ENCODE results near the gene MR1.
"Not testable (repeated sequence)": the region's sequence is repeated elsewhere in the genome, so short reads cannot be mapped to it uniquely, and the experiment has no call there.

MR1 gene

DNA sequence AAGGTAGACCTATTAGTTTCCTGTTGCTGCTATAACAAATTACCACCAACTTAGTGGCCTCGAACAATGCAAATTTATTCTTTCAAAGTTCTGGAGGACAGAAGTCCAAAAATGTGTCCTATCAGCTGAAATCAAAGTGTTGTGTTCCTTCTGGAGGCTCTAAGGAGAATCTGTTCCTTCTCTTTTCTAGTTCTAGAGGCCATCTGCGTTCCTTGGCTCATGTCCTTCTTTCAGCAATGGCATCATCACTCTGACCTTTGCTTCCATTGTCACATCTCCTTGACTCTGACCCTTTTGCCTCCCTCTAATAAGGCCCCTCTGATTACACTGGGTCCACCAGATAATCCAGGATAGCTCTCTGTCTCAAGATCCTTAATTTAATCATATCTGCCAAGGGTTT is 1.2 kb upstream of the MR1 start:
- FAIRE-seq, result no peak

DNA sequence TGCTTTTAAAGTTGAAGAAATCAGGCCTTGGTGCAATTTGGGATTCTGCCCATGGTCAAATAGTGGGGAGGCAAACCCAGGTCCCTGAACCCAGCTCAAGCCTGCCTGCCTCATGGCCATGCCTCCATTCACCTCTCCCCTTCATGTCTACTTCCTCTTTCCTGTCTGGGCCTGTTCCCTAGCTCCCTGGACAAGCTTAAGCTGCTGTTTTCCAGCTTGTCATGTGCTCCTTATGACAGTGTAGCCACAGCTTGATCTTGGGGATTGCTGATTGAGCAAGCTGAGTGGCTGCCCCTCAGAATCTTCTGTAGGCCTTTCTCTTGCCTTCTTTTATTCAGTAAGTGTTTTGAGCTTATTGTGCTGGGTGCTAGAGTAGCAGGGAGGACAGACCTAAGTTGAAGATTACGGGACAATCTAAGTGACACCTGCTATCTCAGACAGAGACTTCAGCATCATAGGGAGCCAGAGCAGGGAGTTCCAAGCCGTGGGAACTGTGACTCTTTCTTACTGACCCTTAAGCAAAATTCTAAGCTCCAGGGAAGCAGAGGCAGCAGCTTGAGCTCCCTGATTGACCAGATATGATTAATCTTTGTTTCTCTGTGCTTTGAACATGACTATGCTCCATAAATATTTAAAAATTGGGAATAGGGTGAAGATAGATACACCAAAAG is 520 bp upstream of the MR1 start:
- no peak for FAIRE-seq

DNA sequence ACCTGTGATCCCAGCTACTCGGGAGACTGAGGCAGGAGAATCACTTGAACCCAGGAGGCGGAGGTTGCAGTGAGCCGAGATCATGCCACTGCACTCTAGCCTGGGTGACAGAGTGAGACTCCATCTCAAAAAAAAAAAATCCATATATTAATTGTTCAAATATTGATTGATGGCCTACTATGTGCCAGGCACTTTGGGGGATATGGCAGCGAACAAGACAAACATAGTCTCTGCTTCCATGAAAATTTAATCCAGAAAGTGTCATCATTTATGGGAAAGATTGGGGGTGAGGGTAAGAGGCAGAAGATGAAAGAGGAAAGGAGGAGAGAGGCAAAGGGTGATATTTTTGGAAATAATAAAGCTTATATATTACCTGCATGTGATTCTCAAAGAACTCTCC is 1.4 kb downstream of the MR1 start:
- not testable (repeated sequence) for FAIRE-seq

DNA sequence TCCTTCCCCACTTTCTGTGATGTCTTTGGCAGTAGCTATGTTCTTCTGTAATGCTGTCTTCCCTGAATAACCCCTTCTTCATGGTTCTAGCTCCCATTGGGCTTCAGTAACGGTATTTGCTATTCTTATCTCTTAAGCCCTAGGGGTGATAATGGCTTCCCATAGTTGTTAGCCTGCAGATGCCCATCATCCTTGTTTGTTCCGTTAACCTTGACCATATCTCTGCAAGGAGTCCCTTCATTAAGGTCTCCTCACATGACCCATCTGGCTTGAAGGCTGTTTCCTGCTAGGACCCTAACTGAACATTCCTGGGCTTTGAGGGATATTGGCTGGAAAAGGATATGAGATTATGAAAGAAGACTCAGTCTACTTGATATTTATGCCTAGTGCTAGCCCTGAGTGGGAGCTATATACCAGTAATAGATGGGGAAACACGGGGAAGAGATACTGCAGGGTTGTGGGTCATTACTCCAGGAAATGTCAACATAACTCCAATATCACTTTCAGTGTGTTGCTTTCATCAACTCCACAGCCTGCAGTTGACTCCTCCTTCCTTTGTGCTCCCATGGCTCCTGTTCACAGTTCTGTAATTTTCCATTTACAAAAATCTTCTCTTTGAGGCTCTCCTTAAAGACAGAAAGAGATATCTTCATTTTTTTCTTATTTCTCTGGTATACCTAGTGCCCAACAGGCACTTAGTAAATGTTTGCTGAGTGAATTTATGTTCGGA is 2.5 kb downstream of the MR1 start:
- FAIRE-seq, result no peak

- FAIRE-seq, result no peak
Observed at GRCh38 chr1:181037386-181037785, 3.6 kb downstream of the MR1 start.

- FAIRE-seq, result no peak
Observed at GRCh38 chr1:181038399-181038873, 4.7 kb downstream of the MR1 start.

GRCh38 chr1:181040284-181040865 is 6.6 kb downstream of the MR1 start:
- no peak for FAIRE-seq

DNA sequence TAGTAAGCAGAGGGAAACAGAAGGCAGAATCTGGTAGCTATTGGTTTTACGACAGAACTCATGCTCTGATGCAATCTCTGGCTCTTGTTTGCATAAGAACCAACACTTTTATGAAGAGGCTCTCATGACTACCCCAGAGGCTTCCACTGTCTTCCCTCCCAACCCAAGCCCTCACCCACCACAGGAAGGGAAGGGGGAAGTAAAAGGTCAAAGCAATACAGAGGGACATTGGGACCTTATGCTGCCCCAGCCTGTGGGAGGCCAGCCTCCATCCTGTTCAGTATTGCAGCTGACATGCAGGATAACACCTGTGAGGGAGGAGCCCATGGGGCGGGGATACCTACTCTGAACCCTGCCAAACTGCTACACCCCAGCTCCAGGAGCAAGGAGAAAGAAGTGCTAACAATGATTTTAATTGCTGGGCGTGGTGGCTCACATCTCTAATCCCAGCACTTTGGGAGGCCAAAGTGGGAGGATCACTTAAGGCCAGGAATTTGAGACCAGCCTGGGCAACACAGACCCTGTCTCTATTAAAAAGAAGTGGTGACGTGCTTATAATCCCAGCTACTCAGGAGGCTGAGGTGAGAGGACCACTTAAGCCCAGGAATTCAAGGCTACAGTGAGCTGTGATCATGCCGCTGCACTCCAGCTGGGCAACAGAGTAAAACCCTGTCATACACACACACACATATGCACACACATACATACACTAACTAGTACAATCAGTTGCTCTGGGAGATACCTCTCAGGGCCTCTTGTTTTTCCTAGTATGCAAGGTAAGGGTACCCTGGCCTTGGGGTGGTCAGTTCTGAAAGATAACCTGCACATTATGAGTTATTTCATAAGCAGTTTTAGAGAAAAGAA is 9.5 kb downstream of the MR1 start:
- no peak for FAIRE-seq

DNA sequence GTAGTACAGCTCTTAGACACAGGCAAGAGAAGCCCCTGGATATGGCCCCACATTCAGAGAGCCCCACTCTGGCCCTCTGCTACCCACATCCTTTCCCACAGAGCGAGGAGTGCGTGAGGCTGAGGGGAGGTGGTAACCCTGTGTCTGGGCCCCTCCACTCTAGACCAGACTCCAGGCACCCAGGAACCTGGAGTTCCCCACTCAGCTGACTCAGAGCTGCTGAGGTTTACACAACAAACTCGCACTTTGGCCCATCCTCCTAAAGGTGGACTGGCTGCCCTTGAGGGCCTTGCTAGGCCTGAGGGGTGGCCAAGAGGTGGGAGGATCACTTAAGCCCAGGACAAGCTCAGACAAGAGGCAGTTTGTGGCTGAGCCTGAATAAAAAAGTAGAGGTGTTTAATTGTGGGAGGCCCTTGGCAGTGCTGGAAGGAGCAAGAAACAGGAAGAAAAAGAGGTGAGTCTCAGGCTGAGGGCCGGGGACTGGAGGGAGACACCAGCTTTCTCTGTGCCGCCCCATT is 10.7 kb downstream of the MR1 start:
- no peak for FAIRE-seq

DNA sequence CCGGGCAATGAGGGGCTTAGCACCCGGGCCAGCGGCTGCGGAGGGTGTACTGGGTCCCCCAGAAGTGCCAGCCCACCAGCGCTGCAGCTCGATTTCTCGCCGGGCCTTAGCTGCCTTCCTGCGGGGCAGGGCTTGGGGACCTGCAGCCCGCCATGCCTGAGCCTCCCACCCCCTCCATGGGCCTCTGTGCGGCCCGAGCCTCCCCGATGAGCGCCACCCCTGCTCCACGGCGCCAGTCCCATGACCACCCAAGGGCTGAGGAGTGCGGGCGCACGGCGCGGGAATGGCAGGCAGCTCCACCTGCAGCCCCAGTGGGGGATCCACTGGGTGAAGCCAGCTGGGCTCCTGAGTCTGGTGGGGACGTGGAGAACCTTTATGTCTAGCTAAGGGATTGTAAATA is 12.2 kb downstream of the MR1 start:
- not testable (repeated sequence) for FAIRE-seq

DNA sequence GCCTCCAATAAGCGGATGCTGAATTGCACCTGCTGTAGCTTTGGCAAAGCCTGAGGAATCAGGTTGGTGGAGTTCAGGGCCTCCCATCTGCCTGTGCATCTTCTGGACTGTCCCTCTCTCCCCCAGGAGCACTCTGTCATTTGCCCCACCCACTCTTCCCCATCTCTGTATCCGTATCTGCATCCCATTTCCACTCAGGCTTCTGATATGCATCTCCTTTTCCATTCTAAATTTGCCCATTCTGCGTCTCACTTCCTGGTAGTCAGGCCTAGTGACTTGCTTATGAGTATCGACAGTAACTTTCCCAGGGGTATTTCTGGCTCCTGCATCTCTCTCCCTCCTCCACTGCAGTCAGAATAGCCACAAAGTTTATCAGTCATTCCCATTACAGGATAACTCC is 15.6 kb downstream of the MR1 start:
- FAIRE-seq, result no peak

DNA sequence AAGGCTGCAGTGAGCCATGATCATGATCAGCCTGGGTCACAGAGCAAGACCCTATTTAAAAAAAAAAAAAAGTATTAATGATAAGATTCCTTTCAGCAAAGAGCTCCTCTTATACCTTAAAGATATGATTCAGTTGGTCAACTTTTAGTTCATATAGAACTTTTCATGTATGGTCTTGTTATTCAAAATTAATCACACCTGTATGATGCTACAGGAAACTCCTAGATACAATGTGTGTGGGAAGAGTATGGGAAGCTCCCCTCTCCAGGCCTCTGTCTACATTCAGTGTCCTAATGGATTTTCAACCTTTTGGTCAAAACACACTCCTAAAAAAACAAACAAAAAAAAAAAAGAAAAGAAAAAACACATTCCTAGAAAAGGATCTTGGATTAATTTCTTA is 17.1 kb downstream of the MR1 start:
- no peak for FAIRE-seq

DNA sequence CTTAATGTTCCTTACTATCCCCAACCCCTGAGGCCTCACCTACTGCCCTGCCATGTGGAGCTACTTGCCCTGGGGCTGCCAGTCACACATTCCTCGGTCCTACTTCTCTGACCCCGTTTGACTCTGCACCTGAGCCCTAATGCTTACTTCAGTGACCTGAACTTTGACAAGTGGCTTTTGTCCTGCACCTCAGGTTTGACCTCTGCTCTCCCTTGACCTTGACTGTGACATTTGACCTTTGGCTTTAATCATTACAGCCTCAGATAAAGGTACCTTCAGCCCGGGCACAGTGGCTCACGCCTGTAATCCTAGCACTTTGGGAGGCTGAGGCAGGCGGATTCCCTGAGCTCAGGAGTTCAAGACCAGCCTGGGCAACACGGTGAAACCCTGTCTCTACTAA is 22.8 kb downstream of the MR1 start:
- FAIRE-seq, result no peak

GRCh38 chr1:181057079-181057478 is 23.3 kb downstream of the MR1 start:
- no peak for FAIRE-seq

DNA sequence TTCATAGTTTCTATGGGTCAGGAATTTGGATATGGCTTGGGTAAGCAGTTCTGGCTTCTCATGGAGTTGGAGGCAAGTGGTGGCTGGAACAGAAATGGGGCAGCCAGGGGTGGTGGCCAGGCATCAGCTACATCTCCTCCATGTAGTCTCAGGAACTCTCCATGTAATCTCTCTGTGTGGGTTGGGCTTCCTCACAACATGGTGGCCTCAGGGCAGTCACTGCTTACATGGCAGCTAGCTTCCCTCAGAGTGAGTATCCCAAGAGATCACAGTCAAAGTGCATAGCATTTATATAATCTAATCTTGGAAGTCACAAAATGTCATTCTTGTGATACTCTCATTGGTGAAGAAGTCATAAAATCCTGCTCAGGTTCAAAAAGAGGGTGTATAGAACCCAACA is 25.7 kb downstream of the MR1 start:
- no peak for FAIRE-seq

- FAIRE-seq, result no peak
Observed at GRCh38 chr1:181060066-181060465, 26.3 kb downstream of the MR1 start.

GRCh38 chr1:181060947-181061346 is 27.2 kb downstream of the MR1 start:
- not testable (repeated sequence) for FAIRE-seq

DNA sequence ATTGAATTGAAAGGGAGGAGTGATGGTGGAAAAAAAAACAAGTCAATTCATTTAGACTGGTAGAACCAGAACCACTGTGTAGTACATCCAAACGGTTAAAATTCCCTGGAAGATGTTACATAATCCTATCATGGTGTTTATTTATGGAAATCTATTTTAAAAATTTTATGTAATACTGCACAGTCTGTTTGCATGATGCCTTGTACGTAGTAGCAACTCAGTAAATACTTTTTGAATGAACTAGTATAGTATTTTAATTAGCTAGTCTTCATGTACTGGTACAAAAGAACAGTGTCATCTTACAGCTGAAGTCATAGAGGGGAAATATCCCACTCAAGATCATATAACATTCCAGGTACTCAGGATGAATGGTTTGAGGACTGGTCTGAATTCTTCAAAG is 27.7 kb downstream of the MR1 start:
- FAIRE-seq, result no peak

GRCh38 chr1:181061891-181062835 is 28.4 kb downstream of the MR1 start:
- no peak for FAIRE-seq

GRCh38 chr1:181062836-181063428 is 29.1 kb downstream of the MR1 start:
- FAIRE-seq, result no peak

DNA sequence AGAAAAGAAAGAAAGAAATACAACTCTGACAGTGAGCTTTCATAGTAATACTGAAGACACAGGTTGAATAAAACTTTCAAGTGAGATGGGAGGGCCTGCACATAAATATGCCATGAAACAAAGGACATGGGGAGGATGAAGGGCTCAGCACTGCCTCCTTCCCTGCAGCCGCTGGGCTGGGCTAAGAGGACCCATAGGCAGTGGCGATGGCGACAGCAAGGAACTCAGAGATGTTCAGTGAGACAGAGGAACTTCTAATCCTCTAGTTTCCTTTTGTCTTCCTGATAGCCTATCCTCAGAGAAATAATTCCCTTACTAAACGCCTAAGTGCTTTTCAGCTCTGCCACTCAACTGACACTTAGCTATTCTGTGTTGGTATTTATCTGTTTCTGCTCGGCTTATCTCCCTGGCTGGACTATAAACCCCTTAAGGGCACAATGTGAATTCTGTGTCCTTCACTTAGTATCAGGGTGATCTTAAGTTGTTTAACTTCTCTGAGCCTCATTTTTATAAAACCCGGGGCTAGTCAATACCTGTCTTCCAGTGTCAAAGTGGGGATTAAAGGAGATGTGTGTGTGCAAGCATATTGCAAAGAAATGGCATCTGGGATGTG is 30.3 kb downstream of the MR1 start:
- no peak for FAIRE-seq

Data from colon (tissue), 2 donors.